ENCODE results near the gene FRMD1. TPM values are rescaled to one million over a fixed set of nuclear protein-coding genes. Genes with fewer than 3 reads are reported as not detected.

The FRMD1 gene
- total RNA-seq, 2 donors from 2014 or later: not detected

- Histone ChIP-seq H3K27ac (ENCODE audit: low read depth, low read length) (no peak overlapping the region), H3K36me3 (ENCODE audit: control insufficient read depth, insufficient read depth, low read length) (no peaks in the 10 kb centered on the region), H3K9me3 (ENCODE audit: control insufficient read depth, low read length) (peaks cover 7% of the 10 kb centered on the region), H3K4me3 (ENCODE audit: low read length) (no peak overlapping the region), H3K27me3 (ENCODE audit: control insufficient read depth, insufficient read depth, low read length, poor library complexity, severe bottlenecking) (peaks cover 7% of the 10 kb centered on the region), H3K9ac (ENCODE audit: extremely low read depth, low read length, poor library complexity, severe bottlenecking) (no peak overlapping the region), H3K4me1 (ENCODE audit: control insufficient read depth, insufficient read depth, low read length) (peaks cover 11% of the 10 kb centered on the region)
- H3K27me3 Mint-ChIP-seq (ENCODE audit: insufficient read depth): peaks cover 33% of the 10 kb centered on the region
- WGBS, 2 experiments (ENCODE audit: insufficient coverage in 1 of 2, insufficient read length in 1 of 2): 92 to 95% methylated on average over 13 to 14 of the region's 14 CpGs
- no peak overlapping the region for H3K27ac Mint-ChIP-seq
- H3K4me3 Mint-ChIP-seq: no peak overlapping the region
- no peaks in the 10 kb centered on the region for H3K36me3 Mint-ChIP-seq (ENCODE audit: low read depth)
- H3K9me3 Mint-ChIP-seq: peaks cover 10% of the 10 kb centered on the region
- H3K4me1 Mint-ChIP-seq: peaks cover 29% of the 10 kb centered on the region
- peak; percentile 35 for DNase-seq
- TF ChIP-seq, protein P1, sequence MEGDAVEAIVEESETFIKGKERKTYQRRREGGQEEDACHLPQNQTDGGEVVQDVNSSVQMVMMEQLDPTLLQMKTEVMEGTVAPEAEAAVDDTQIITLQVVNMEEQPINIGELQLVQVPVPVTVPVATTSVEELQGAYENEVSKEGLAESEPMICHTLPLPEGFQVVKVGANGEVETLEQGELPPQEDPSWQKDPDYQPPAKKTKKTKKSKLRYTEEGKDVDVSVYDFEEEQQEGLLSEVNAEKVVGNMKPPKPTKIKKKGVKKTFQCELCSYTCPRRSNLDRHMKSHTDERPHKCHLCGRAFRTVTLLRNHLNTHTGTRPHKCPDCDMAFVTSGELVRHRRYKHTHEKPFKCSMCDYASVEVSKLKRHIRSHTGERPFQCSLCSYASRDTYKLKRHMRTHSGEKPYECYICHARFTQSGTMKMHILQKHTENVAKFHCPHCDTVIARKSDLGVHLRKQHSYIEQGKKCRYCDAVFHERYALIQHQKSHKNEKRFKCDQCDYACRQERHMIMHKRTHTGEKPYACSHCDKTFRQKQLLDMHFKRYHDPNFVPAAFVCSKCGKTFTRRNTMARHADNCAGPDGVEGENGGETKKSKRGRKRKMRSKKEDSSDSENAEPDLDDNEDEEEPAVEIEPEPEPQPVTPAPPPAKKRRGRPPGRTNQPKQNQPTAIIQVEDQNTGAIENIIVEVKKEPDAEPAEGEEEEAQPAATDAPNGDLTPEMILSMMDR (conservative IDR thresholded peaks at IDR 0.05): no peak
Observed at GRCh38 chr6:168122011-168122410, 43.0 kb upstream of the FRMD1 start.

DNA sequence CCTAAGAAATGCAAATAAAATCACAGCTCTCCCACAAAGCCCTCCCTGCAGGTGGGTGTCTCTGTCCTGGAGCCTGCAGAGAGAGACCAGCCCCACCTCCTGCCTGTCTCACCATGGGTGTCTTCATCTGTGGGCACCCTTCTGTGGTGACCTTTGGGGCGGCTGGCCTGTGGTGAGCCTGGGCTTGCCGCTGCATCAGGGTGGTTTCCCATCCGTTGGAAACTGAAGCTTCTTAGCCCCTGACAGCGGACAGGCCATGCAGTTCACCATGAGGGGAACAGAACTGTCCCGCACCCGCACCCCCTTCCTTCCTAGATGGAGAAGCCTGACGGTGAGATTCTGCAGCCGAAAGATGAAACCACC, 42.3 kb upstream of the FRMD1 start:
- Mint-ChIP-seq H3K27me3 (ENCODE audit: insufficient read depth) (peaks cover 27% of the 10 kb centered on the region), H3K4me1 (peaks cover 29% of the 10 kb centered on the region)
- 91 to 93% methylated on average over 6 to 8 of the region's 8 CpGs for WGBS, 2 experiments (ENCODE audit: insufficient coverage in 1 of 2, insufficient read length in 1 of 2)

DNA sequence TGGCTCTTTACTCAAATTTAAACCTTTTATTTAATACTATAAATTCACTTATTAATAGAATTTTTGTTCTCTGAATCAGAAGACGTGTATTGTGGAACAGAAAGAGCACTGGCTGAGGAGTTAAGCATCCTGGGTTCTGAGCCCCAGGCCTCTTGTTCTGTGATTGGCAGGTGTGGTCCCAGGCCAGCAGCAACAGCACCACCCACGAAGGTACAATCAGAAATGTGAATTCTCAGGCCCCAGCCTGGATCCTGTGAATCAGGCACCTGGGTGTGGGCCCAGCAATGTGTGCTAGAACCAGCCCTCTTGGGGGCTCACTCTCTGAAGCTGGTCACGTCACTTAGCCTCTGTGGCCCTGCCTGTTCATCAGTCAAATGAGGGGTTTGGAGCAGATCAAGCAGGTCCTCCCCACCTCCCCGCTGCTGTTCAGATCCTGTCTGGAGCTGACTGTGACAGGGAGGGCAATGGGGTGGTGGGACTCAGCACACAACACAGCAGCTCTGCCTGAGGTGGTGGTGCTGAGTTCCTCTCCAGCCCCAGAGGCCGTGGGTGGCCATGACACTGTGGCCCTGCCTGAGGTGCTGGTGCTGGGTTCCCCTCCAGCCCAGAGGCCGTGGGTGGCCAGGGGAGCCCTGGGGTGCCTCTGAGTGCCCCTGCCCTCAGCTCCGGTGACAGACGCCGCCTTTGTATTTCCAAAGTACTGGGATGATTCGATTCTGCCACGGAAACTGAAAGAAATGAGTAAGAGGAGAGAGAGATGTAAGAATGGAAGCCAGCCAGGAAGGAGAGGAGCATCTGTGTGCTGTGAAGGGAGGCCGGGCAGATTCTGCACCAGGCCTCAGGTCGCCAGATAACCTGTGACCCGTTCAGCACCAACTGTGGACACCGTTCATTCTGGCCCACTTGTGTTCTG, 41.6 kb upstream of the FRMD1 start:
- peaks cover 7% of the 10 kb centered on the region for H3K9me3 ChIP-seq (ENCODE audit: control insufficient read depth, low read length)
- H3K4me1 Mint-ChIP-seq: peaks cover 25% of the 10 kb centered on the region
- no peaks in the 10 kb centered on the region for H3K36me3 Mint-ChIP-seq (ENCODE audit: low read depth)
- H3K27me3 Mint-ChIP-seq (ENCODE audit: insufficient read depth): peaks cover 23% of the 10 kb centered on the region
- no peak overlapping the region for H3K9ac ChIP-seq (ENCODE audit: extremely low read depth, low read length, poor library complexity, severe bottlenecking)
- H3K27ac ChIP-seq (ENCODE audit: low read depth, low read length): no peak overlapping the region
- H3K4me3 ChIP-seq (ENCODE audit: low read length): no peak overlapping the region
- H3K4me3 Mint-ChIP-seq: no peak overlapping the region
- DNase-seq: peak; percentile 39
- TF ChIP-seq, protein P1 (conservative IDR thresholded peaks at IDR 0.05): peak; percentile 38
- no peaks in the 10 kb centered on the region for H3K27me3 ChIP-seq (ENCODE audit: control insufficient read depth, insufficient read depth, low read length, poor library complexity, severe bottlenecking)
- H3K36me3 ChIP-seq (ENCODE audit: control insufficient read depth, insufficient read depth, low read length): no peaks in the 10 kb centered on the region
- H3K4me1 ChIP-seq (ENCODE audit: control insufficient read depth, insufficient read depth, low read length): peaks cover 8% of the 10 kb centered on the region
- WGBS, 2 experiments (ENCODE audit: insufficient coverage in 1 of 2, insufficient read length in 1 of 2): 90 to 91% methylated on average over 12 to 15 of the region's 15 CpGs
- H3K9me3 Mint-ChIP-seq: peaks cover 10% of the 10 kb centered on the region
- H3K27ac Mint-ChIP-seq: no peak overlapping the region

More for the DNA sequence above, 42.3 kb upstream of the FRMD1 start:
- no peak overlapping the region for H3K27ac ChIP-seq (ENCODE audit: low read depth, low read length)
- H3K9ac ChIP-seq (ENCODE audit: extremely low read depth, low read length, poor library complexity, severe bottlenecking): no peak overlapping the region
- H3K9me3 ChIP-seq (ENCODE audit: control insufficient read depth, low read length): peaks cover 7% of the 10 kb centered on the region
- peaks cover 11% of the 10 kb centered on the region for H3K4me1 ChIP-seq (ENCODE audit: control insufficient read depth, insufficient read depth, low read length)
- Mint-ChIP-seq H3K27ac (no peak overlapping the region), H3K9me3 (peaks cover 10% of the 10 kb centered on the region), H3K36me3 (ENCODE audit: low read depth) (no peaks in the 10 kb centered on the region), H3K4me3 (no peak overlapping the region)
- TF ChIP-seq, protein P1 (conservative IDR thresholded peaks at IDR 0.05): no peak
- no peak for DNase-seq
- H3K4me3 ChIP-seq (ENCODE audit: low read length): no peak overlapping the region
- H3K36me3 ChIP-seq (ENCODE audit: control insufficient read depth, insufficient read depth, low read length): no peaks in the 10 kb centered on the region
- H3K27me3 ChIP-seq (ENCODE audit: control insufficient read depth, insufficient read depth, low read length, poor library complexity, severe bottlenecking): no peaks in the 10 kb centered on the region

Data from endodermal cell (in vitro differentiated cells).